Astrocyte of the hippocampus (primary cell): Measurements from ENCODE around the gene SHROOM4.
A peak's percentile ranks its signal among the peaks of the same experiment; 100 is the strongest.

Experiments
- DNase-seq: peaks from one replicate; pipeline ENCODE4 v3.0.0; 2011; ENCODE audit warnings: low read depth, low spot score

SHROOM4 gene

DNA sequence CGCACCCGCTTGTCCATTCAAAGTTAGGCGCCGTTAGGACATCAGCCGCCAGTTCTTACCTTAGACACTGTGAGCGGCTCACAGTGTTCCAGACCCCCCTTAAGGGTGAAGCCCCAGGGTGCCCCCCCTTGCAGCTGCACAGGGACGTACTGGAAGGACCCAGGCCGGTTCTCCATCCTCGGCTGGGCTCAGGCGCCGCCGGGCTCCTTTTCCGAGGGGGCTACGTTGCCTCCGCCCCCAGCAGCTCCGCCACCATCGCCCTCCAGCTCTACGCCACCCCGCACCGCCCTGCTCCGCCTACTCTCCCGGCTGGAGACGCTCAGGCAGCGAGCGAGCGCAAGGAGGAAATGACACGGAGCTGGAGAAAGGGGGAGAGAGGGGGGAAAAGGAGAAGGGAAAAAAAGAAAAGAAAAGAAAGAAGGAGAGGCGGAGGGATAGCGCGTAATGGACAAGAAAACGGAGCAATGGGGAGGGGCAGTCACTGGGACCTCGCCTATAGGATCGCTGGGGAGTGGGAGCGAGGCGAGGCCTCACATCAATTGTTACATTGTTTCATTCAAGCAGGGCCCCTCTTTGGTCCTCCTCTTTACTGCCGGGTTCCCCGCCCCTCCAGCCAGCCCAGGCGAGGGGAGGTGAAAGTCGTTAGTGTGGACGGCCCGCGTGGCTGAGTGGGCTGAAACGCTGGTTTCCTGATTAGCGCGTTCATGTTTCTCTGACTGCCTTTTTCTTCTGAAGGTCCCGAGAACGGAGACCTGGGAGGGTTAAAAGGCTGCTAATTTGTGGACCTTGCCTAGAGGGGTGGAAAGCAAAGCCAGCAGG is at the start of gene SHROOM4:
TSS of gene SHROOM4 (minus strand) at position 352 of the 819 bp plus-strand sequence. CDS start at position 176, 176 bp downstream.
- peak; percentile 81 for DNase-seq

DNA sequence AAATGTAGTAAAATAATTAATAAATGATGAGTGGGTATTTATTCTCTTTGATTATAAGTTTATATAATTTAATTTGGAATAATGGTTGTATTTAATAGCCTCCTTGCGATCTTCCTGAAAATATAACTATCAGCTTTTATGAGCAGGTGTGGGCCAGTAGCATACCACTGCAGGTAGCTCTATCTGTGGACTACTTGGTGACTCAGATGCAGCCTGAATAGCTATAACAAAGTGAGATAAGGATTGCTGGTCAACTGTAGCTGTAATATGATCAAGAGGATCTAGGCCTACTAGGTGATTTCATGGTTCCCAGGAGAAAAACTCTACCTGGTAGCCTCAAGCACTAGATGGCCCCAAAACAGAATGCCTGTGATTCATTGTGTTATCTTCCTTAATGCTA is 49.5 kb upstream of the SHROOM4 start:
- DNase-seq = no peak

DNA sequence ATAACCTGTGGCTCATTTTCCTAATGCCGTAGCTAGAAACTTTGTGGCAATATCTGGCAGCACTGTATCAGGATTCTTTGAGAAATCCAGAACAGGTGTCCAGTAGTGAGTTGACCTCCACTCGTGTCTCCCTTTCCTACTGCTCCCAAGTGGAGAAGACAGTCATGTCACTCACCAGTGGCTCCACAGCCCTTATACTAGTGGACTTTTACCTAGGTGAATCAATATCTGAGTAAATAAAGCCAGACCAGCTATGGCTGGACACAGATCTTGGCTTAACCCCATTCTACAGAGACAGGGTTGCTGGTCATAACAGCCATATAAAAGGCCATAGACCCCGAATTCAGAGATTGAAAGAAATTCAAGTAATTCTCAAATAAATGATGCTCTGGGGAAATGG is 46.5 kb upstream of the SHROOM4 start:
- no peak for DNase-seq

DNA sequence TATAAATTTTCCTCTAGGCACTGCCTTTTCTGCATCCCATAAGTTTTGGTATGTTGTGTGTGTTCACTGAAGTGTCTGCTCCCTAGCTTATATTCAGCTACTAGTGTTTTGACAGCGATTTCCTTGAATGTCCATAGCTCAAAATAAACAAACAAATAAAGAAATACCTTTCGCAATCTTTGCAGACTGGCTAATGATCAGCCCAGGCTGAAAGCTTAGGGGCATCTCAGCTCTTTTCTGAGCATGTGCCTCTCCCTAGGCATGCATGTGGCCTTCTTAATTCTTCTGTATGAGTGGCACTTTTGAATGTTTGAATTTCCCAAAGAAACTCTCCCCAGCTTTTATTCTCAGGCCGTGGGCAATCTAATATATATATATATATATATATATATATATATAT is 44.6 kb upstream of the SHROOM4 start:
- no peak for DNase-seq

GRCh38 chrX:50853399-50853798 is 39.4 kb upstream of the SHROOM4 start:
- no peak for DNase-seq

- DNase-seq = no peak
Observed at GRCh38 chrX:50852524-50852923, 38.5 kb upstream of the SHROOM4 start.

DNA sequence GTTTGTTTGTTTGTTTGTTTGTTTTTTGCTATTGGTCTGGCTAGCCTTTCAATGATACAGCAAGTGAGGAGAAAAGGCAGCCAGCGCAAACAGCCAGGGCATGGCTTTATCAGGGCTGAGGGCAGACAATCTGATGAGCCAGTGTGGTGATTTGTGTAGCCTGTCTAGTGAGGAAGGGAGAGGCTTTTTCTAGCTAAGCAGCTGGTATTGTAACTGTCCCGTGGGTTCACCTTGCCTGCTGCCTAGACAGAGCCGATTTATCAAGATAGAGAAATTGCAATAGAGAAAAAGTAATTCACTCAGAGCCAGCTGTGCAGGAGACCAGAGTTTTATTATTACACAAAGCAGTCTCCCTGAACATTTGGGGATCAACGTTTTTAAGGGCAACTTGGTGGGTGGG is 28.2 kb upstream of the SHROOM4 start:
- no peak for DNase-seq

- no peak for DNase-seq
Observed at GRCh38 chrX:50839730-50840129, 25.7 kb upstream of the SHROOM4 start.

- peak; percentile 70 for DNase-seq
Observed at GRCh38 chrX:50838820-50839600, 25.0 kb upstream of the SHROOM4 start.

DNA sequence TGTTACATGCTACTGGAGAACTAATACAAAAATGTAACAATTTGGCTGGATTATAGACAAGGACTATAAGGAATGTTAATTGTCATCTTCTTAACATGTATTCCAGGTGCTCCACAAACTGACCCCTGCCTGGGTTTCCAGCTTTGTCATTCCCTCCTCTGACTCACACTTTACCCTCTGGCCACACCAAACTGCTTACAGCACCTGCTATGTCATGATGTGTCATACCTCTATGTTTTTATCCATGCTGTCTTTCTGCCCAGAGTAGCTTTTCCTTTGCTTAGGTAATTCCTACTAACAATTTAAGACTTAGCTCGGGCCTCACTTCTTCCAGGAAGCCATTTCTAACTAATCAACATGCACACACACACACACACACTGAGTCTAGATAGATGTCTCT is 14.0 kb upstream of the SHROOM4 start:
- DNase-seq = peak; percentile 24

- DNase-seq = no peak
Observed at GRCh38 chrX:50825825-50826224, 11.8 kb upstream of the SHROOM4 start.

- DNase-seq = no peak
Observed at GRCh38 chrX:50818986-50819385, 5.0 kb upstream of the SHROOM4 start.

GRCh38 chrX:50815120-50815519 is 1.1 kb upstream of the SHROOM4 start:
- DNase-seq = no peak

GRCh38 chrX:50814701-50815100 is 707 bp upstream of the SHROOM4 start:
- no peak for DNase-seq

DNA sequence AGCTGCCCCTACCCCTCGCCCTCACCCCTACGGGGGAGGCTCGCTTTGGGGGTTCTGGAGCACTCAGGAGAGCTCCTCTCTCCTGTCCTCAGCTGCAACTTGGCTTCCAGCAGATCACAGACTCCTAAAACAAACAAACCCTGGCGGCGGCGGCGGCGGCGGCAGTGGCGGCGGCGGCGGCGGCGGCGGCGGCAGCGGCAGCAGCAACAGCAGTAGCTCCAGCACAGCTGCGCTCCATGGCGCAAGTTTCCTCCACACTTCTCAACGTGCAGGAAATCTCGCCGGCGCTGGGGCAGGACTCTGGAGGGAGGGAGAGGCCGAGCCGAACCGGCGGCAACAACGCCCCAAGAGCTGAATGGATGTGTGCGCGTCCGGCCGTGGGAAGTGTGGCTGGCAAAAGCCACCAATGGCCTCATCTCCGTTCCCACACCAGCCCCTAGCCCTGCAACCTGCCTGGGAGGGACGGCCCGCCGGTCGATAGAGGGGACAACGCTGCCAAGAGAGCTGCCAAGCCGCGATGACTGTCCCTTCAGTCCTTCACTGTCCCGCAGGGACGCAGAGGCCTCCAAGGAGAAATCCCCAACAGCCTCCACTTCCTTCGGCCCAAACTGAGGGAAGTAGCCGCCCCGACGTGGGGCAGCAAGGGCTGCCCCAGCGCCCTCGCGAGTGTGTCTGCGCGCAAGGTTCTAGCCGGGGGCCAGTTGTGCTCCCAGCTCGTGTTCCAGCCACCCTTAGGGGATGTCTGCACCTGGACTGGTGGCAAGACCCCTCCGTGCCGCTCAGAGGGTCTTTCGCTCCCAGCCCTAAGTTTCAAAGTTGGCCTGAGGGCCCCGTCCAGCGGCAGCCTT is 775 bp downstream of the SHROOM4 start:
- peak; percentile 70 for DNase-seq

DNA sequence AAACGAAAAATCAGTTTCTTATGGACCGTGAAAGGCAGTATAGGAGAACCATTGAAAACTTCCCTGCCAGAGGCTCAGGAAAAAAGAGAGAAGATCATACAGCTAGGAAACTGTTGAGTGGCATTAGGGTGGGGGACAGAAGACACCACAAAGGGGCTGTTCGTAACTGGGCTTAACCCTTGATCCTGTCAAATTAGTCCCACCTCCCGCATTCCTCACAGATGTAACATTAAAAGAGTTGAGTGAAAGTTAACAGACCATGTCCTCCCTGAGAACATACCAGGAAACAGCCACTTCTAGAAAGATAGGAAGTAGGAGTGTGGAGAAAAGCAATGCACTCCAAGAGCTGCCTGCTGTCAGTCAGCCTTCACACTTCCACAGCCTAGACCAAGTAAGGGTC is 8.7 kb downstream of the SHROOM4 start:
- no peak for DNase-seq

DNA sequence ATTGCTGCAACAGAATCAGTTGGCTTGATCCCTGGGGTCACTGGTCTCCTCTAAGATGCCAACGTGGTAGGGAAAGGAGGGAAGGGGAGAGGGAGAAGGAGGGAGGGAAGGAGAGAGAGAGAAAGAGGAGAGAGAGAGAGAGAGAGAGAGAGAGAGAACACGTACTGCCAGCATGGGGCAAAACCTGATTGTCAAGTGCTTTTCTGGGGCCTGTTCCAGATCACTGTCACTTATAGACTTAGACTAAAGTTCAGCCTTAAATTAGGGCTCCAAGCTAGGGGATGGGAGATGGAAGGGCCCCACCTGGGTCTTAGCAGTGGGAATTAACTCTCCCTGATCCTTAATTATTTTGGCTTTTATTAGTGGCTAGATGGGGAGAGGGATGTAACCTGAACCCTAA is 12.9 kb downstream of the SHROOM4 start:
- DNase-seq = no peak

DNA sequence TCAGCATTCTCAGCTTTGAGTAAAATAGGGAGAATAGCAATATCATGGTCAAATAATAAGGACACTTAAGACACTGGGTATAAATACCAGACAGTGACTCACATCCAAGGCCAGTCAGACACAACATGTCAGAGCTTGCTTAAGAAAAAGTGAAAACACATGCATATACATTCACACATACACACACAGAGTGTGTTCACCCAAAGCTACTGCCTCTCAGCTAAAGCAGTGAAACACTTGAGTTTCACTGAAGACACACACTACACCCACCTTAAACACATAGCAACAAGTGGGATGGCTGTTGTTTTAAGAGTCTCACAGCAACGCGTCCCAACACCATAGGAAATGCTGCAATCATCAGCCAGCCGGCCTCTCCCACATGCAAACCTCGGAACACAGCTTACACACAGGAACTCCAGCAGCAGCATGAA is 14.4 kb downstream of the SHROOM4 start:
- DNase-seq = peak; percentile 46

- DNase-seq = no peak
Observed at GRCh38 chrX:50798783-50799182, 15.2 kb downstream of the SHROOM4 start.

- no peak for DNase-seq
Observed at GRCh38 chrX:50787099-50787498, 26.9 kb downstream of the SHROOM4 start.

- no peak for DNase-seq
Observed at GRCh38 chrX:50780144-50780543, 33.9 kb downstream of the SHROOM4 start.

DNA sequence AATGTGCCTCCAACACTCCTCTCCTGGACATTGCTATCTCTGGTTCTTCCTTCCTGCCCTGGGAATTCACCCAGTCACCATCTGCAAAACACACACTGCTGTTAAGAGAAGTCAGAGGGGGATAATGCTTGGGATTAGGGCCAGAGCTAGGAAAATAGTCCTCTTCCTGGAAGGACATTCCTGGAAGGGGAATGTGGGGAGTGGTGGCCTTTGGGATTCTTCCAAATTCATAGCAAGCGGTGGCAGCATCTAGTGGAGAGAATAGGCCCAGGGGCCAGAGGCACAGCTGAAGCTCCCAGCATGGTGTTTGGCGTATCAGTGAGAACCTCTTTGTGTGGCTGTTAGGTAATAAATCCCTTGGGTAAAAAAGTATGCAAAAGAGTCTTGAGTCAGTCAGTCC is 34.3 kb downstream of the SHROOM4 start:
- no peak for DNase-seq
